BJ (cell line): ENCODE results near the gene FOXN3. TPM values are rescaled to one million over a fixed set of nuclear protein-coding genes. Genes with fewer than 3 reads are reported as not detected.

Experiments used
- CTCF ChIA-PET: fragments of 350-600 bp; formaldehyde crosslinking; extraction: SDS; loops from one replicate; lab custom pipeline; 2021; ENCODE audit warnings: antibody characterized with exemption, inconsistent platforms; lab: Yijun Ruan, JAX
- POLR2A ChIA-PET: fragments of 300-600 bp; sonication (Branson Sonifier 250); formaldehyde crosslinking; extraction: SDS; loops from one replicate; lab custom pipeline; 2021; ENCODE audit warnings: antibody characterized with exemption; lab: Charles Lee
- DNase-seq: peaks from one replicate; pipeline ENCODE4 v3.0.0-alpha.2; 2011; ENCODE audit warnings: low read depth
- H3K27me3 ChIP-seq: 2 replicates; pipeline ENCODE4 v1.6.0; 2011; ENCODE audit warnings: low read length; ENCODE audit not compliant: control insufficient read depth, insufficient read depth
- H3K36me3 ChIP-seq: 2 replicates; pipeline ENCODE4 v1.5.1; 2011; ENCODE audit warnings: low read length; ENCODE audit not compliant: control insufficient read depth, insufficient read depth
- H3K4me3 ChIP-seq: 2 replicates; pipeline ENCODE4 v1.5.1; 2011; ENCODE audit warnings: low read depth, mild to moderate bottlenecking, control low read depth, low read length
- polyA plus RNA-seq: library from polyadenylated mRNA; depleted of rRNA; stranded (reverse); fragments of >200 nt; gene quantifications from 2 replicates; pipeline ENCODE4 v1.2.3, GENCODE V29; 2011
- TF ChIP-seq, protein P1 (sequence below): IDR thresholded peaks from 2 replicates; pipeline ENCODE4 v1.5.1; 2011; ENCODE audit warnings: low read depth, mild to moderate bottlenecking, control low read depth, inconsistent platforms, low read length, moderate library complexity; ENCODE audit not compliant: insufficient read depth

Gene FOXN3
- polyA plus RNA-seq, 1 experiment = 30.2 TPM

DNA sequence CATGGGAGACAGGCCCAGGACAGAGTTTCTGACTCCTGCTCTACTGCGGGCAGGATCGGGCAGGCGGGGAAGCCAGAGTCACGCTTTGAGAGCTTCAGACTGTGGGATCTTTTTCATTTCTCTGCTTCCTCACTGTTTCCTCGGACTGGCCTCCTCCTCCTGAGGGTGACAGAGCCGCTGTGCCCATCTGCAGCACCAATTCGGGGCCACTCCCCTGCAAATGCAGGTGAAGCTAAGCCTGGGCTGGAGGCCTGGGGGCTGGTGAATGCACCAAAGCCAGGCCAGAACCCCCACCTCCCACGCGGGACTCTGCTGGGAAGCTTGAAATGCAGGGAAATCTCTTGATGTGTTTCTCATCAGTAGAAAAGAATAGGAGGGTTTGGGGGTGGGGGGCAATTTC is 77.5 kb downstream of the FOXN3 start:
- H3K36me3 ChIP-seq = no peaks in the 10 kb centered on the region
- H3K27me3 ChIP-seq = no peaks in the 10 kb centered on the region
- POLR2A ChIA-PET = interaction anchor here (0.6 kb wide), 1 partner anchor 19 kb away, joined by 3 read pairs; no protein-coding TSS in a partner anchor
- H3K4me3 ChIP-seq = no peak overlapping the region
- TF ChIP-seq, protein P1, sequence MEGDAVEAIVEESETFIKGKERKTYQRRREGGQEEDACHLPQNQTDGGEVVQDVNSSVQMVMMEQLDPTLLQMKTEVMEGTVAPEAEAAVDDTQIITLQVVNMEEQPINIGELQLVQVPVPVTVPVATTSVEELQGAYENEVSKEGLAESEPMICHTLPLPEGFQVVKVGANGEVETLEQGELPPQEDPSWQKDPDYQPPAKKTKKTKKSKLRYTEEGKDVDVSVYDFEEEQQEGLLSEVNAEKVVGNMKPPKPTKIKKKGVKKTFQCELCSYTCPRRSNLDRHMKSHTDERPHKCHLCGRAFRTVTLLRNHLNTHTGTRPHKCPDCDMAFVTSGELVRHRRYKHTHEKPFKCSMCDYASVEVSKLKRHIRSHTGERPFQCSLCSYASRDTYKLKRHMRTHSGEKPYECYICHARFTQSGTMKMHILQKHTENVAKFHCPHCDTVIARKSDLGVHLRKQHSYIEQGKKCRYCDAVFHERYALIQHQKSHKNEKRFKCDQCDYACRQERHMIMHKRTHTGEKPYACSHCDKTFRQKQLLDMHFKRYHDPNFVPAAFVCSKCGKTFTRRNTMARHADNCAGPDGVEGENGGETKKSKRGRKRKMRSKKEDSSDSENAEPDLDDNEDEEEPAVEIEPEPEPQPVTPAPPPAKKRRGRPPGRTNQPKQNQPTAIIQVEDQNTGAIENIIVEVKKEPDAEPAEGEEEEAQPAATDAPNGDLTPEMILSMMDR = no peak
- CTCF ChIA-PET = interaction anchor here (0.6 to 1.5 kb wide), 4 partner anchors 12 to 299 kb away, joined by 3 read pairs; no protein-coding TSS in a partner anchor
- DNase-seq = no peak

DNA sequence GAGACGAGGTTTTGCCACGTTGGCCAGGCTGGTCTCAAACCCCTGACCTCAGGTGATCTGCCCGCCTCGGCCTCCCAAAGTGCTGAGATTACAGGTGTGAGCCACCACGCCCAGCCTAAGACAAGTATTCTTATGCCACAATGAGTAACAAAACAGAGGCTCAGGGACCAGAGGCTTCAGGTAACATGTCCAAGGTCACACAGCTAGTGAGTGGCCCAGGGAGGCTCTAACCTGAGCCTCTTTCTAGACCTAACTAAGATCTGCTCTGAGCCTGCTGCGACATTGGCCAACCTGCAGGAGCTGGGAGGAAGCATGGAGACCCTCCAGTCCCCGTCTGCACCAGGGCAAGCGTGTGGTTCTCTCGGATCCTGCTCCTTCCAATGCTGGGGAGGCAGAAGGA is 77.9 kb downstream of the FOXN3 start:
- POLR2A ChIA-PET = interaction anchor here (0.6 kb wide), 1 partner anchor 19 kb away, joined by 3 read pairs; no protein-coding TSS in a partner anchor

DNA sequence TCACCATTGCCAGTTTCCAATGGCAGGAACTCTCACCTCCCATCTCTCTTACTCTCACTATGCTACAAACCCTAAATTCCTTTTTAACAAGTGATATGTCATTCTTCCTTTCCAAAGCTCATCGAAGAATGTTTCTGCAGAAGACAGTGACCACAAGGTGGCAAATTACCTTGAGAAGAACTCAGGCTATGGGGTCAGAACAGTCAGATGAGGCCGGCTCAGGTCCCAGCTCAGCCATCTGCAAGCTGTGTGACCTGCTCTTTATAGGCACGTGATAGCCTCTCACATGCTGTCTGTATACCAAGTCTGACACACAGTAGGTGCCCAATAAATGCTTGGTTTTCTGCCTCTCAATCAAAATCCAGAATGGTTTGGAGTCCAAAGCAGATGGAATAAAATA is 80.7 kb downstream of the FOXN3 start:
- ChIA-PET CTCF (no interaction called here), POLR2A (no interaction called here)
- TF ChIP-seq, protein P1 = no peak
- H3K4me3 ChIP-seq = no peak overlapping the region
- H3K36me3 ChIP-seq = no peaks in the 10 kb centered on the region
- DNase-seq = no peak
- H3K27me3 ChIP-seq = no peaks in the 10 kb centered on the region

More for the DNA sequence above, 77.9 kb downstream of the FOXN3 start:
- TF ChIP-seq, protein P1 = no peak
- CTCF ChIA-PET = interaction anchor here (0.8 to 1.5 kb wide), 2 partner anchors 12 to 36 kb away, joined by 3 read pairs; no protein-coding TSS in a partner anchor
- no peak for DNase-seq
- no peaks in the 10 kb centered on the region for H3K27me3 ChIP-seq
- no peaks in the 10 kb centered on the region for H3K36me3 ChIP-seq
- no peak overlapping the region for H3K4me3 ChIP-seq

DNA sequence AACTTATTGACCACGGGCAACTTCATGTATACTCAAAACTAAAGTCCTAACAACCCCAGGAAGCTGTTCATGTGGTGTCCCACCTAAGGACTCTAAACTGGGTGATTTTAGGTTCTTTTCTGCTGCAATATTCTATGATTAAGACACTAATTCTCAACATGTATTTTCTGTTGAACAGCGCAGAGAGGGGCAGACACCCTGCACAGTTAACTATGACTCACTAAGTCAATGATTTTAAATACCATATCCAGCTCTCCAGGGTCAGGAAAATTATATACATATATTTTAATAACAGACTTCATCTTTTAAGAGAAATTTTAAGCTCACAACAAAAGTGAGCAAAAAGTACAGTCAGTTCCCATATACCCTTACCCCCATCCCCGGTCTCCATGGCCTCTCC is 85.0 kb downstream of the FOXN3 start:
- Histone ChIP-seq H3K36me3 (no peaks in the 10 kb centered on the region), H3K4me3 (no peak overlapping the region), H3K27me3 (no peaks in the 10 kb centered on the region)
- CTCF ChIA-PET = no interaction called here
- DNase-seq = no peak
- POLR2A ChIA-PET = no interaction called here
- TF ChIP-seq, protein P1 = no peak

DNA sequence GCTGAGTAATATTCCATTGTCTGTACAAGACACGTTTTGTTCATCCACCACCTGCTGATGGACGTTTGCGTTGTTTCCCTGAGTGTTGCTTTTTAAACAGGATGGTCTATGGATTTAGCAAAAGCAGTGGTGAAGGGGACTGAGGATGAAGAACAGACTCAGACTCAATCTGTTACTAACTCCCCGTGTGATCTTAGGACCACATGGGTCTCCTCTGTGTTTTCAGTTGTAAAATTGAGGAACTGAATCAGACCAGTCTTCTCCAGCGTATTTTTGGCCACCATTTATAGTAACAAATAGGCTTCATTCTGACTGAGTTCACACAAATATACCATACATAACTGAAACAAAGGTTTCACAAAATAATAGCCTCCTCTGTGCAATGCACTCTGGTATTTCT is 85.6 kb downstream of the FOXN3 start:
- DNase-seq = no peak
- ChIA-PET POLR2A (no interaction called here), CTCF (no interaction called here)
- no peaks in the 10 kb centered on the region for H3K27me3 ChIP-seq
- TF ChIP-seq, protein P1 = no peak
- no peak overlapping the region for H3K4me3 ChIP-seq
- H3K36me3 ChIP-seq = no peaks in the 10 kb centered on the region
